ENCODE measurements around the gene DSCAM.

The DSCAM gene

DNA sequence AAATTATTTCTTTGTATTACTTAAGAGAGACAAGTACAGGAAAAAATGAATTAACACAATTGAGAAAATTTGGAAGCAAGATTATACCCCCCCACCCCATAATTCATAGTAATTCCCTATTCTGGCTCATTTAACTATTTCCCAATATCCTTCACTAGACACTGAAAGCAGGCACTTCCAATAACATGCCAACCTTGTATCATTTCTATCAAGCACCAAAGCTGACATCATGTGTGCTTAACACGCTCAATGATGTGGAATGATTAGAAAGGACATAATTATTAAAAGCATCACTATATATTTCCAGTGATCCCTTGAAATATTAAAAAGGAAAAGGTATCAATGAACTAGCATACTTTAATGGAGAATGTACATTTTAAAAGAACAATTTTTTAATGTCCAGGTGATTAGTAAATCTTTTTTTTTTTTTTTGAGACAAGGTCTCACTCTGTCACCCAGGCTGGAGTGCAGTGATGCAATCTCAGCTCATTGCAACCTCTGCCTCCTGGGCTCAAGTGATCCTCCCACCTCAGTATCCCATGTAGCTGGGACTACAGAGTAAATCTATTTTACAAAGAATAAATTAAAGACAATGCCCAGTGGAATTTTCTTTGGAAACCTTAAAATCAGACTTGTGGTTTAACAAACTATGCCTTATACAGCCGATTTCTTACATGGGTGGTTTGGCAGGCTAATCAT lies 443.9 kb downstream of the DSCAM start:
- in situ Hi-C loops (cut with MboI; ENCODE audit: low sequenced_read_pairs) = no loop called here

DNA sequence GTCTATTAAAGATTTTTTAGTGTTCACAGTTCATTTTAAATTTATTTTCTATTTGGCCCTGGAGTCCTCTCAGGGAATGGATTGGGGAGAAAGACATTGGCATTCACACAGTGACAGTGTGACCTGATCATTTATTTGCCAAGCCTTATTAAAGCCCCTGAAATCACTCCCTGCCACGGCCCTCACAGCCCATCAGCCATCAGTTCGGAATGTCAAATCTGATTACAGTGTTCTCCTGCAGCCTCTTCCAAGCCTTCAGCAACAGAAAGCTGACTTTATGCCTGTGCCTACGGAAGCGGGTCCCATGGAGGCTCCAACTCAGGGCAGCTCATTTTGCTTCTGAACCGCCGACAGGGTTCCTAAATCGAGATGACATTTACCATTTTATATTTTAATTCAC lies 451.2 kb downstream of the DSCAM start:
- in situ Hi-C loops (cut with MboI; ENCODE audit: low sequenced_read_pairs) = no loop called here

DNA sequence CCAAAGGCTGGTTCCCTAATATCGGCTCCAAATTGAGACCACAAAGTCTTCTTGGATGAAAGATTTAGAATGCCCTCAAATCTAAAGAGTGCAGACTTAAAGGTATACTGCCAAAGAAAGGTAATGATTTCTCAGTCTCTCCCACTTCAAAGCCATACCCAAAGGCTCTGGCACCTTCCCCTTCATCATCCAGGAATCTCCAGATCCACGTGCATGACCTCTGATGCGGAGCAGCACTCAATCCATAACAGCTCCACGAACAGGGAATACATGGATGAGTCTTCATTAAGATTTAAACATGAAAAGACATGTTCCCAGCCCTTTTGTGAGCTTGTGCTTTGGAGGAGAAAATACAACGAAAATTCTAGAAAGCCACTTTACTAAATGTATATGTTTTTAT lies 453.9 kb downstream of the DSCAM start:
- in situ Hi-C loops (cut with MboI; ENCODE audit: low sequenced_read_pairs) = no loop called here

DNA sequence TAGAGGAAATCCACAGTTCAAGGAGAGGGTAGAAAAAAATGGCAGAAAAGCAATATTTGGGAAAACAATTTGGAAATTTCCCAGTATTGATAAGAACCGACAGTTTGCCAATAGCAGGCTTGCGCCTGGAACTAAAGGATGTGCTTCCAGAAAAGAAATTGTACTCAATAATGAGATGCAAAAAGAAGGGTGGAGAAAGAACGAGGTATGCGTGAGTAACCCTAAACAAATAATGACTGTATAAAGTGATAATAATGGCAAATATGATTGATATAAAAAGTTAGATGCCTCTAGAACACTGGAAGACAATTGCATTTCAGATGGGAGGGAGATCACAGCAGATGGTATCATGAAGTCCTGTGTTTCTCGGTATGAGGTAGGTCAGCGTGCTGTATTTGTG lies 458.9 kb downstream of the DSCAM start:
- in situ Hi-C loops (cut with MboI; ENCODE audit: low sequenced_read_pairs) = no loop called here

DNA sequence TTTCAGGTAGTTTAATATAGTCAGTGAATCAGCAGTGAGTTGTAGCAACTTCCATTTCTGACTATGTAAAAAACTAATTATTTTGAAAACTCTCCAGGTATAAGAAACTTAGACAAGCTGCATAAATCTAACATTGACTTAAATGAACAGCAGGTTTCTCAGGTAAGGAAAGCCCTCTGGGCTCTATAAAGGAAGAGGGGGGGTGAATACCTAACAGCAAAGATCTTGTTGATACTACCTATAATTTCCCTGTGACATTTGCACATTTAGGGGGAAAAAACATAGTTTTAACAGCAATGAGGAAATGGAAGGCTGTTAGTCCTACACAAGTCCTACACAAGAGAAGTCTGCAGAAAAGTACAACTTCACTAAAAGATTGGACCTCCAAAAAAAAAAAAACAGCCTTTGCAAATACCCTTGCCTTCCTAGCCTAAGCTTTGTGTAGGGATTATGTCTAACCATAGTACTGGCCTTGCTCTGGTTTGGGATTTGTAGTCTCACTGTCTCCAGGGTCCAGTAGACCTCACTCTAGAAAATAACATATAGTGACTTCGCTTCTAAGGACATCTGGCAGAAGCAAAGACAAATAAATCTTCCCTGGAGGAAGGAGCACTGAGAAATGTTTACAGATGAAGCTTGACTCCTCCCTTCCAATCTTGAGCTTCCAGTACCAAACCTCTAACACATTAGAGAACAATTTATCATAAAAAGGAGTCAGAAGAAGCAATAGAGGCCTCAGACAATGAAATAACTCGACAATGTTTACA lies 459.8 kb downstream of the DSCAM start:
- in situ Hi-C loops (cut with MboI; ENCODE audit: low sequenced_read_pairs) = no loop called here

- in situ Hi-C loops (cut with MboI; ENCODE audit: low sequenced_read_pairs) = no loop called here
These were observed 460.6 kb downstream of the DSCAM start for GRCh38 chr21:40386294-40386911.

GRCh38 chr21:40385883-40386282 lies 461.1 kb downstream of the DSCAM start:
- in situ Hi-C loops (cut with MboI; ENCODE audit: low sequenced_read_pairs) = no loop called here

DNA sequence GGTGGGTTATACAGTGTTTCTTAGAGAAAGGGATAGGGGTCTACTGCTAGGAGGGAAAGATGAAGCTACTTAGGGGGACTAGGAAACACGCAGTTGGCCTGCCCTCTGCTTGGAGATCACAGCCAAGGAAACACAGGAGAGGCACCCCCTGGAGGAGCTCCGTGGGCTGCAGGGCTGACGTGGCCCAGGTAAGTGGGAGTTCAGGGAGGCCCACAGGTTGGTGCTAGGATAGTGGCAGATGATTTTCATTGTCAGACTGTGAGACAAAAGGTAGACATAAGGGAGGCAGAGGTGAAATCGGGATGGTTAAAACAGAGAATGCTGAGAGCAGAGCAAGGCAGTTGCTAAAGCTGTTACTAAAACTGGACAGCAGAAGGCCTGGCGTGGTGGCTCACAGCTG lies 463.0 kb downstream of the DSCAM start:
- in situ Hi-C loops (cut with MboI; ENCODE audit: low sequenced_read_pairs) = no loop called here

DNA sequence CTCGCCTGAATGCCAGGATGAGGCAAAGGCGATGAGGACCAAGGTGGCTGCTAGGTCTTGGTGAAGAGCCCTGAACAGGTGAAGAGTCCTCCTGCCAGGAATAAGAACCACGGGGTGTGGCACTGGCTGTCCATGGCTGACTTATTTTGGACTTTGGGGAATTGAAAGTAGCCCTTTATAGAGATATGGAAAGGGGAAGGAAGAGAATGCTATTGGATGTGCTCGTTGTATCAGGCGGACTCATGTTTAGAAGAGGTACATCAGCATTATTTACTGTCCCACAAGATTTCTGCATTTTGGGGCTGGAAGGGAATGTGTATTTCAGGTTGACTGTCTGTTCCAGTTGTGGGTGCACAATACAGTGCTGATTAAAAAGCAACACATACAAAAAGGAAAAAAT lies 465.8 kb downstream of the DSCAM start:
- in situ Hi-C loops (cut with MboI; ENCODE audit: low sequenced_read_pairs) = no loop called here

- in situ Hi-C loops (cut with MboI; ENCODE audit: low sequenced_read_pairs) = no loop called here
These were observed 466.8 kb downstream of the DSCAM start for GRCh38 chr21:40379881-40380810.

- in situ Hi-C loops (cut with MboI; ENCODE audit: low sequenced_read_pairs) = no loop called here
These were observed 469.8 kb downstream of the DSCAM start for GRCh38 chr21:40377135-40377534.

DNA sequence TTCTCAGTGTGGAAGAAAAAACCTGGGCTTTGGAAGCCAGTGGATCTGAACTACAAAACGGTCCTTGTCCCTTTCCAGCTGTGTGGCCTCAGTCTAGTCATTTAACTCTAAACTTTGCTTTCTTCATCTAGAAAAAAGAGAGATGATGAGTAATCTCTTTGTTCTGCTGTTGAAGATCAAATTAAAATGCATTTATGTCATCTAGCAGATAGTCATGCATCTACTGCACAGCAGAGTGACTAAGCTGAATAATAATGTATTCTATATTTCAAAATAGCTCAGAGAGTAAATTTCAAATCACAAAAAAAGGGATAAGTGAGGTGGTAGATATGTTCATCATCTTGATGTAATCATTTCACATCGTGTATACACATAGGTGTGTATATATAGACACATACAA lies 473.2 kb downstream of the DSCAM start:
- in situ Hi-C loops (cut with MboI; ENCODE audit: low sequenced_read_pairs) = no loop called here

GRCh38 chr21:40372506-40372905 lies 474.5 kb downstream of the DSCAM start:
- in situ Hi-C loops (cut with MboI; ENCODE audit: low sequenced_read_pairs) = no loop called here

GRCh38 chr21:40371329-40371728 lies 475.6 kb downstream of the DSCAM start:
- in situ Hi-C loops (cut with MboI; ENCODE audit: low sequenced_read_pairs) = no loop called here

DNA sequence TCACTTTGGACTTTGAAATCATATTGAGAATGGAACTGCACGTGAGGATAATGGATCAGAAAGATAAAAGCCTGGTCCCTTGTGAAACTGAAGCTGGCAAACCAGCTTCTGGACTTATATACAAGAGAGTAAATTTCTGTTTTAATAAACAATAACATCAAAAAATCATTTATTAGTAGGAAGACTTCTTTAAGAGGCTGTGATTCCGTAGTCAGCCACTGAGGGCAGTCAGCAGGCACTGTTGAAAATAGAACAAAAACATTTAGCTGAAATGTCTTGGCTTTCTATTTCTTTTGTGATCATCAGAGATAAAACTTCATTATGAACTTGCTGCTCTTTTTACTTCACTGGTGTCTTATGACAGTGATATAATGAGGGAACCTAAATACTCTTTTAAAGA lies 490.3 kb downstream of the DSCAM start:
- in situ Hi-C loops (cut with MboI; ENCODE audit: low sequenced_read_pairs) = no loop called here

DNA sequence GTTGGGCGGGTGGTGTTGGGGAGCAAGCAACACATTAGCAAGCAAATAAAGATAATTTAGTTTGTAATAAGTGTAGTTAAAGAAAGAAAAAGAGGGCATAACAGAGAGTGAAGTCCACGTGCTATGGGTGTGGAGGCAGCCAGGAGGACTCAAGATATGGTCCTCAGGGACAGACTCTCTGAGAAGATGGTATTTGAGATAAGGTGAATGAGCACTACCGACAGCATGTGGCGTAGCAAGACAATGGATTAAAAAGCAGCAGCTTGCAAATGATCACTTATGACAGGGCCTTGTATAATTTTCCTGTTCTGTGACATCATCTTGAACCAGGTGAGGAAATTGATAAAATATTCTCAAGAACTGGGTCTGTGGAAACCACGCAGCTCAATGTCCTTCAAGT lies 491.9 kb downstream of the DSCAM start:
- in situ Hi-C loops (cut with MboI; ENCODE audit: low sequenced_read_pairs) = no loop called here

DNA sequence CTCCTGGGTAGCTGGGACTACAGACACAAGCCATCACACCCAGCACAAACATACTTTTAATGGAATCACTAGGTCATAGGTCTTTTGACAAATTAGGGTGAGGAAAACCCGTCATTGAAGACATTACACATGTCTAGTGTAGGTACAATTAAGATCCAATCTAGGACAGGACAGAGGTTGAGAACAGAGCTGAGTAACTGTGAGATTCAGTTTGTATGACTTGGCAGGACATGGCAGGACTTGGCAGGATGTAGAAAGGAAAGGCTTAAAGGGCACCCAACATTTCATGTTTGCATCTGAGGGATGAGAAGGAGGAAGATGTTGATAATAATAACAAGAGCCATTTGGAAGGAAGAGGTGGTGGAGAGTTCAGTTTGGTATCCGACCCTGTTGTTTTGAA lies 496.0 kb downstream of the DSCAM start:
- in situ Hi-C loops (cut with MboI; ENCODE audit: low sequenced_read_pairs) = no loop called here

DNA sequence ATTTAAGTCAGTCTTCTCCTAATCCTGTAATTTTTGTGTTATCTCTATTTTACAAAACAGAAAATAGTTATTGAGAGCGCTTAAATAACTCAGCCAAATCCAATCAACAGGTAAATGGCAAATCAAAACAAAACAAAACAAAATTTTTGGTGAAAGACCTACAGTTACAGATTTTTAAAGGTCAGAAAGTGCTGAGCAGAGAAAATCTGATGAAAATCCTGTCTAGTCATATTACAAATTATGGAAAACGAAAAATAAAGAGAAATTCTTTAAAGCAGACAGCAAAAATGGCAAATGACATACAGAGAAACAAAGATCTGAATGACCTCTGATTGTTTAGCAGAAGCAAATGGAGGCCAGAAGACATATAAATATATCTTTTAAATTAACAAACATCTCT lies 497.4 kb downstream of the DSCAM start:
- in situ Hi-C loops (cut with MboI; ENCODE audit: low sequenced_read_pairs) = no loop called here

- in situ Hi-C loops (cut with MboI; ENCODE audit: low sequenced_read_pairs) = no loop called here
These were observed 501.1 kb downstream of the DSCAM start for GRCh38 chr21:40345711-40346321.

DNA sequence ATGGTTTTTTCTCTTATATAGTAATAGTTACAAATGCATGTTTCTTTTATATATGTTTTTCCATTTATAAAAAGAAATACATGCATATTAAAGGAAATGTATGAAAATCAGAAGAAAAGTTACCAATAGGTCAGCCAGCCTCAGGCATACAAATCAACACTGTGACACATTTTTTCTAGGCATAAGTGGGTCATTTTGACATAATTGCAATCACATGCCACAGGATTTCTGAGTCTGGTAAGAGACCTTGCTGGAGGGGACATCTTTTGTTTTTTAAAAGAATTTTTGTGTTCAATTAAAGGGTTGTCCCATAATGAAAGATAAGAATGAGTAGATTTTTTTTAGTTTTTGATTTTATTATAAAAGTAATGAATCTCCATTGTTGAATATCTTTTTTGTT lies 506.6 kb downstream of the DSCAM start:
- in situ Hi-C loops (cut with MboI; ENCODE audit: low sequenced_read_pairs) = no loop called here

DNA sequence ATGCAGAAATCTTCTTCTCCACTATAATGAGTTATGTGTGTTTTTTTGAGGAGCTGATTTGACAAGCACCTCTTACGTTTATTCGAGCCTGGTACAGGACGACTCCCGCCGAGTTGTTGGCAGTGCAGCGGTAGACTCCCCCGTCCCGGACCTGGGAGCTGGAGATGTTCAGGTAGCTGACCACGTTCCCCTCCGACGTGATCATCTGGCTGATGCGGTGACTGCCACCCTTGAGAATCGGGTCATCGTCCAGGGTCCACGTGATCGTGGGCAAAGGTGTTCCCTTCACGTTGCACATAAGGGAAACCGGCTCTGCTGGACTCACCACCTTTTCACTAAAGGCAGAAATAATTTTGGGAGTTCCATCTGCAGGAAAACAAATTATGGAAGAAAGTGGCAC lies 507.9 kb downstream of the DSCAM start:
- in situ Hi-C loops (cut with MboI; ENCODE audit: low sequenced_read_pairs) = no loop called here

Data from HL-60/S4 (cell line).